HG02970 (cell line): Measurements from ENCODE around the gene OLFML1.

Experiments used
- ATAC-seq: cut with Tn5 transposase; IDR thresholded peaks from one replicate; pipeline ENCODE4 v1.9.1; 2021; ENCODE audit warnings: mild to moderate bottlenecking, moderate library complexity, moderate number of reproducible peaks; ENCODE audit not compliant: unreplicated experiment, low FRiP score

Gene OLFML1

DNA sequence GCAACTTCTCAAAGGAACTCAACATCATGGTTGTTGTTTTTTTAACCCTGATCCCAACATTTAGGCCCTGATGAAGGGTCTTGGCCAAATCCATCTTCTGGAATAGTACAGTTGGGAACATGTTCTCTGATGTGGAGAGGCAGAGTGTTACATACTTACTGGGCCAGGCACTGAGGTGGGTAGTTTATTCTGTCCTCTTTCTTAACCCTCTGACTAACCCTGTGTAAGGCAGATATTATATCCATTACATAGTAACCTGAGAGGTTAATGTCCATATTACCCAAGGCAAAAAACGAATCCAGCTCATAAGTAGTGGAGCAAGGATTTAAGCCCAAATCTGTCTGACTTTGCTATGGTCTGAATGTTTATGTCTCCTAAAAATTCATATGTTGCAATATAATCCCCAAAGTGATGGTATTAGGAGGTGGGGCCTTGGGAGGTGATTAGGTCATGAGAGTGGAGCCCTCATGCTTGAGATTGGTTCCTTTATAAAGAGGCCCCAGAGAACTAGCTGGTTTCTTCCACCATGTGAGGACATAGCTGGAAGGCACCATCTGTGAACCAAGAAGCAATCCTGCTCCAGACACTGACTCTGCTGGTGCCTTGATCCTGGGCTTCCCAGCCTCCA, 44.8 kb downstream of the OLFML1 start:
- ATAC-seq = no peak

DNA sequence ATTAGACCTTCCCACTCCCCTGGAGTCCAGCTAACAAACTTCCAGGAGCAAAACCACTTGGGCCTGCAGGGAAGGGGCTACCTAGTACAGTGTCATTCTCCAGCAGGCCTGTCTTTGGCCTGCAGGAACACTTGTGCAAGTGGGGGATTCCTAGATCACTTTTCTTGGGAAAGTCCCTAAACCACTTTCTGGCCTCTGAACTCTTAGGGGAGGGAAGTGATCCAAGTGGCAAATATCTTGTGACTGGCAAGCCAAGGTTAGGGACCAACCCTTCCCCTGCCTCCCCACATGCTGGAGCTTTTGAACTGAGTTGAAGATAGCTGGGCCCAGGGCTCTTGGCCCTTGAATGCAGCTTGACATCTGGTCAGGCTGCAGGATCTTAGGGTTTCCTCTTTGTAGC, 45.7 kb downstream of the OLFML1 start:
- no peak for ATAC-seq

DNA sequence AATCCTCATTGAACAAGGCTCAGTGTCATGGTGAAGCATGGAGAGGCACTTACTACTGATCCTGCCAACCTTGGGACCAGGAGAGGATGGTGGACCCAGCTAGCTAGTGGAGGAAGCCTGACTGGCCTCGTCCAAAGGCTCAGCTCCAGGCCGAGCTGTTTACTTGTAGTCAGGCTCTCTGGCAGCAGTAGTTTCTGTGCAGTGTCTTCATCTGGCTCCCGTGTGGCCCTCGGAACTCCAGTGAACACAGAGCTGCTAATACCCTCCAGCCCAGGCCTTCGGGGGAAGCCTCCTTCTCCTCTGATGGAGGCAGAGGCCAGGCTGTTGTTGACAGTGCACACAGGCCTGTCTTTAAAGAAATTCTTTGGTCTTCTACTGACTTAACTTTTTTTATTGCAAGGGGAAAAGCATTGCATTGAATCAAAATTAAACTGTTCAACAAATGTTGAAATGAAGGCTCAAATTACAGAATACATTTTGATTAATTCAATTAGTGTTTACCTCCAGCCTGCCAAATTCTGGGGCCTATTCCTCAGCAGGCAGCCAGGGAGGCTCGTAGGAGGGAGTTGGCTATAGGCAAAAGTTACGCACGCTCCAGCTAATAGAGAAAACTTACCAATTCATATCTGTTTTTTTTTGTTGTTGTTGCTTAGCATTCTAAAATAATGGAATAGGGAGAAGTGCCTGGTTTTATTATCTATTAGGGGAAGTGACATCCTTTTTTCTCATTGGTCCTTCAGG, 47.3 kb downstream of the OLFML1 start:
- no peak for ATAC-seq

DNA sequence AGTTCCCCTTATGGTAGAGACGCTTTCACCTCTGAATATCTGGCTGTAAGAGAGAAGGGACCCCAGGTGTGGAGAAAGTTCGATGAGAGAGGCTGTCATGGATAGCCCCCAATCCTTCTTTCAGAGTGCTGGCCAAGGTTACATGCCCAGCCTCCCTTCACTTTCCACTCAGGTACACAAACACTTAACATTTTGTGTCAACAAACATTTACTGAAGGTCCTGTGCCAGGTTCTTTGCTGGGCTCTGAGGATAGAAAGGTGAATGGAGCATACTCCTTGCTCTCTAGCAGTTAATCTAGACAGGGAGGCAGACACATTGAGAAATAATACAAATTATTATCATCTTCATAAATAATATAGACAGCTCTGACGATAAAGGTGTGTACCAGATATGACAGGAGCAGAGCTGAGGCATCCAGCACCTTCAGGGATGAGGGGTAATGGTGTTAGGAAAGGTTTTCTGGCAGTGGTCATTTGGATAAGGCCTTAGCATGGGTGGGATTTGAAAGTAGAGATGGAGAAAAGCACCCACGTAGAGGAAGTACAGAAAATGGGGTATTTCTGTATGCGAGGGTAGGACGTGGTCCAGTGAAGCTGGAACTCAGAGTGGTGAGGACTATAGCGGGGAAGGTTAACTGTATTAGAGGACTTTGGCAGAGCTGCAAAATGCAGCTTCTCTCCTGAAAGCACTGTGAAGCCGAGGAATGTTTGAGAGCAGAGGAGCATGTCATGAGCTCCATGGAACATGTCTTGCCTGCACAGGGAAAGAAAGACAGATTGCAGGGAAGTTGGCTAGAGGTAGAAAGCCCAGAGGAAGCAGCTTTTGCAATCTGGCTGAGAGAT, 48.1 kb downstream of the OLFML1 start:
- ATAC-seq = no peak

DNA sequence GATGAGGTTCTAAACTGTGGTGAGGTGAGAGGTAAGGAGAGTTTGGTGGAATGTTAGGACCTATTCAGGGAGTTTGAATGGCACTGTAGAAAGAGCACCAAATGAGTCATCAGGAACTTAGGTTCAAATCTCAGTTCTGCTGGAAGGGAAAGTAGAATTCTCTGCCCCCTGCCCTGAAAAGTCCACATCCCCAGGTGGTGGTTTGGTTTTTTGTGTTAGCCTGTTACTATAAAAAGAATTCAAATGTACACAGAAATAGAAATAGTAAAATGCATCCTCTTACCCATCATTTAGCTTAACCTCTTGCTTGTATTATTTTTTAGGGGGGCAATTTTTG, 48.7 kb downstream of the OLFML1 start:
- no peak for ATAC-seq

DNA sequence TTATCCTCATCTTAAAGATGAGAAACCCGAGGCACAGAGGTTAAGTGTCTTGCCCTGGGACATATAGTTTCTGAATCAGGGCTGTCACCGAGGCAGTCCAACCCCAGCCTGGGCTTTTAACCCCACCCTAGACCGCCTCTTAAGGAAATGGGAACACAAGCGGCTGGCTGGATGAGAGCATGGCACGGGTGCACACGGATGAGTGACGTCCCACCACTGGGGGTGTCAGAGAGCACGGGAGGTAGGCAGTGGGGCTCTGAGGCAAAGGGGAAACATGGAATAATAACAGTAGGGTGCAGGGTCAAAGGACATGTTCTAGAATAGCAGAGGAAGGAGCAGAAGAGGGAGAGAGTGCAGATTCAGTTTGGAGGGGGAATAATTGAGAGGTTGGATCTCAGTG, 50.8 kb downstream of the OLFML1 start:
- ATAC-seq = no peak

DNA sequence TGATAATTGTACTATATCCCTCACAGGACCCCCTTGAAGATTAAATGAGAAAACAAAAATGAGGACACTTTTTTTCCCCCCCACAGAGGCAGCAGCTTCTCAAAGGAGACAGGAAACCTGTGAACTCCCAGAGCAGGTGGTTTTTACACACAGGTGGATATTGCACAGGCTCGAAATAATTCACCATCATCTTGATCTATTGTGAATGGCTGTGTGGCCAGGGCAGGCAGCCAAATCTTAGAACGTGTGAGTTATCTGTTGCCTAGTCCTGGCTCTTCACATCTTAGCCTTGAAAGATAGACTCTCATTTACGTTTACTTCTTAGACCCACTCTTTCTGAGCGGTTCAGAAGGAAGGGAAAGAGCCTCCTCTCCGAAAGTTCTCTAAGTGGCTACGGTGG, 52.0 kb downstream of the OLFML1 start:
- ATAC-seq = no peak

DNA sequence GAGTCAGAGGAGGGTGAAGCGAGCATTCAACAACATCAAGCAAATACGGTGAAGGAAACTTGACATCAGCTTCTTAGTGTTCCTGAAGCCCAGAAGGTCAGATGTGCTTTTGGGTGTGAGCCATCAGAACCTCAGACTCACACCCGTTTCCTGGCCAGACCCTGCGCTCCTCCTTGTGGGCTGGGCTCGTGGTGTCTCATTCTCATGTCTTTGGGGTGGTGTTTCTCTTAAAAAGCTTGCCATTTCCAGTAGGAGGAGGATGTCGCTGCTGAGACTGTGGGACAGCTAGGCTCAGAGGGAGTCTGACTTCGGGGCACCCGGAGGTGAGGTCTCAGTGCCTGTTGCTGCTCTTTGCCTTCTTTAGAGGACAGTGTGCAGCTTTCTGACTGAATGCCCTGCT, 52.7 kb downstream of the OLFML1 start:
- ATAC-seq = no peak

DNA sequence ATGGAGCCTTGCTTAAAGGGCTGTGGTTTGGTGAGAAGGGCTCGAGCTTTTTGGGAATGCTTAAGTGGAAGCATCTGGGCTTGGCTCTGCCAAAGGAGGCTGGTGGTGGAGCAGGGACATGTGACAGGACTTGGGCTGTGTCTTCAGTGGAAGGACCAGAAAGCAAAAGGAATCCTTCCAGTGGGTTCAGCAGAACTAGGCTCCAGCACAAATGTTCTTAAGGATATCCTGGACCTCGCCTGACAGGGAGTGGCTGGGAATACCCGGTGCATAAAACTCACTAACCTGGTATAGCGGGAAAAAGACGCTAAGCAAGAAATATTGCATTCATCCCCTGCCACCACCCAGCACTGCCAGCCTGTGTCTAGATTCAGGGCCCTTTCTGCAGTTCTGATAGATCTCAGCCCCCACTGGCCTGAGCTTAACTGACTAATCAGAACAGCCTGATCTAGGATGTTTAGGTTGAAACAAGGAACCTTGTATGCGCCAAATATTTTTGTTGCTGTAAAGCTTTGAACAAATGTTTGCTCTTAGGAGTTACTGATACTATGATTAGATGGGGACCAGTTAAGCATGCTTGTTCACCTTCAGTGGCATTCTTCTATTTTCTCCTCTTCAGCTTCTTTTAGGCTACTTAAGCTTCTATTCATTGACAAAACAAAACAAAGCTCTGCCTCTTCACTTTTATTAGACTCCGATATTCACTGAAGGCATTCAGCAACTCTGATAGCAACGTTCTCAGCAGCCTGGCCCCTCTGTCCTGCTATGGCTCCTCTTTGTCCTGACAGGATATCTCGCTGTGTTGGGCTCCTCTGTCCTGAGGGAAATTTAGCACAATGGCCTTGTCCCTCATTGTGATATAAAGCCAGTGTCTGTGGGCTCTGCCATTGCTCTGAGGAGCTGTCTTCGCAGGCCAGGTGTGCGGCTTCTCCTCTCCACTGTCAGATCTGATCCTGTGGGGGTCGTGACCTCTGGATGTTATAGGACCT, 53.5 kb downstream of the OLFML1 start:
- ATAC-seq = no peak

DNA sequence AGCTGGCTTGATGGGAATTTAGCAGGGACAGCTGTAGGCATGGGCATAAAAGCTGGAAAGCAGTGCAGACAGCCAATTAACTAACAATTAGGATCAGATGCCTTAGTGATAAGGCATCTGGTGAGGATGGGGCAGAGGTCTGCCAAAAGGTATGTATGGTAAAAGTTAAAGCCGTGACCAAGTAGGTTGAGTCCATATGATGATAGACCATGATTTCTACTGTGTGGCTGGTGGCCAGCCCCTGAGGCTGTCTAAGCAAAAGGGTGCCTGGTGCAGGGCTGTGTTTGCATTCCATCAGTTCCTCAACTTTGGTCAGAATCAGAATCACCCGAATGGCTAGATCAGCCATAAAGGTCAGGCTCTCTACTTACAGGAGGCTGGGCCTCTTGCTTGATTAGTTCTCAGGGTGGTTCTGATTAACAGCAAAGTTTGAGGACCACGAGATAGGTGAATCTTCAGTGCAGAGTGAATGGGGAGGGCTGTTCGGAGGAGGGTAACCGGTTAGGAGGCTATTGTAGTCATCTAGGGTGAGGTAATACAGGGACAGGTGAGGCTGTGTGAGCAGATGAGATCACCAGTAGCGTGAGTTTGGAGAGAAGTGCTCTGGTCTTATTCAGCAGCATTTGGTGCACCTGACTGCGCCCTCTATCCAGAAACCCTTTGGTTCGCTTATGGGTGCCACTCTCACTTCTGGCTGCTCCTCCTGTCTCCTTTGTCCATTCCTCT, 55.7 kb downstream of the OLFML1 start:
- no peak for ATAC-seq

DNA sequence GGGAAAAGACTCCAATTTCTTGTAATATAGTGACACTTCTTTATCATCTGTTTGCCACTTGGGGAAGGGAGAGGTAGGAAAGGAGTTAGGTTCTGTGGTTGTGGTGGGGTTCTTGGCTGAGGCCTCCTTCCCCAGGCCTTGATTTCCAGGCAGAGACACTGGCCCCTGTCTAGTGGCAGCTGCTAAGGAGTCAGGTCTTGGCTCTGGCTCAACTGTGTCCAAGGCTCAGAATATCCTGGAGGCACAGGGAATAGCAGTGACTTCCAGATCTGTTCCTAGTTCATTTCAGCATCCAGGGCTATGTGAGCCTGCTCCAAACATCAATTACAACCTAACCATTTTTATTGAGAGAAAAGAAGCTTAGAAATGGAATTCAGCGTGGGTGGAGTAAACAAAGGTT, 58.0 kb downstream of the OLFML1 start:
- ATAC-seq = no peak

DNA sequence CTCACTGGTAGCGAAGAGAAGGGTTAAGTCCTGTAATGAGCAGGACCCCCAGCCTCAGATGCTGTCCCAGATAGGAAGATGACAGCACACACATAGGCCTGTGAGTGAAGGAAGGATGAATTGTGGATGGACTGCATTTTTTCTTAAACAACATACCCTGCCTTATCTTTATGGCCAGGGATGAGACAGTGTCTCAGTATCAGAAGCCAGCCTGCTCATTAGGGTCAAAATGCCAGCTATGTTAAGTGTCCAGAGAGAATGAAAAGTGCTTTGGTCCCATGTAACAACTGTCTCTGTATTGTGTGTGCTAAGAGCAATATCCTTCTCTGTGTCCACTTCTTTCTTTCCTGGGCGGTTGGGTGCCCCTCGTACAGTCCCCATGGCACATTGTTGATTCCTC, 58.7 kb downstream of the OLFML1 start:
- ATAC-seq = no peak

DNA sequence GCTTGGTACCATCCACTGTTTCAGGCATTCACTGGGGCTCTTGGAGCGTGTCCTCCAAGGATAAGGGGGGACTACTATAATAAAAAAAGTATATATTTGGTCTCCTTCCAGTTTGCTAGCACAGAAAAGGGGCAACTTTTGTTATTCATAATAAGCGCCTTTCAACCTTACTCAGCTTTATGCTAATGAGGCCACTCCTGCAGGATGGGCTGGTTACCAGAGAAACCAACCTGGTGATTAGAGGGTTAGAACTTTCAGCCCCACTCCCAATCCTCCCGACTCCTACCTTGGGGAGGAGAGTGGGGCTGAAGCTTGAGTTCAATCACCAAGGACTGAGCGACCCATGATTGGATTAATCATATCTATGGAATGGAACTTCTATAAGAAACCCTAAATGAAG, 60.3 kb downstream of the OLFML1 start:
- no peak for ATAC-seq

DNA sequence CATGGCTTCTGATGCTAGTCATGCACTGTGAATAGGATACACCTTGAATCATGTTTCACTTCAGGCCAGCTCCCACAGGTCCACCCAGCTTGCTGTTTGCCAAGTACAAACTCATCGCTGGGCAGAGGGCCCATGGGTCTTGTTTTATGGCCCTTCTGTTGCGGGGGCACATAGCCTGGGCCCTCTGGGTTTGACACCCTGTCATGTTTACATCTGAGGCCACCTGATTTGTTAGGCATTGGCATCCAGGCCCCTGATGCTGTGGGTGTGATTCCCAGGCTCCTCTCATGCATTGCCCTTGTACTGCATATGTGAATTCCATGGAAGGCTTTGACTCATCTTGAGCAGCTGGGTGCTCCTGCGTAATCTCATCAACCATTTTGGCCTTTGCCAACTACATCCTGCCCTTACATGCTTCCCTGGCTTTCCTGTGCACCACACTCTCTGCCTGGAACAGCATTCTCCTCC, 61.1 kb downstream of the OLFML1 start:
- ATAC-seq = no peak

DNA sequence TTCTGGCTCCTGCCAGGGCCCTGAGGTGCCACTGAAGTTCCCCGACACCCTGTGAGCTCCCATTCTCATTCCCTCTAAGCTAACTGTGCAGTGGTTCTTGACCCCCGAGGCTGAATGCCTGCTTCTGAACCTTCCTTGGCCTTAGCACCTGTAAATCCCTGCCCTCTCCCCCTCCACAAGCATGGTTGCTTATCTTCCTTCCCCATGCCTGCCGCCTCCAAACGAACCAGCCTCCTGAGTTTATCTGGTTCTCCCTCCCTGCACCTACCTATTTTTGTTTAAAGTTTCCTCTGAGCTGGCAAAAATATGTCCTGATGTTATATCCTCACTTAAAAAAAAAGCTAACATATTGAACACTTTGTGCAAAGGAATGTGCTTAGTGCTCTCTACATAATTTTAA, 62.4 kb downstream of the OLFML1 start:
- no peak for ATAC-seq

DNA sequence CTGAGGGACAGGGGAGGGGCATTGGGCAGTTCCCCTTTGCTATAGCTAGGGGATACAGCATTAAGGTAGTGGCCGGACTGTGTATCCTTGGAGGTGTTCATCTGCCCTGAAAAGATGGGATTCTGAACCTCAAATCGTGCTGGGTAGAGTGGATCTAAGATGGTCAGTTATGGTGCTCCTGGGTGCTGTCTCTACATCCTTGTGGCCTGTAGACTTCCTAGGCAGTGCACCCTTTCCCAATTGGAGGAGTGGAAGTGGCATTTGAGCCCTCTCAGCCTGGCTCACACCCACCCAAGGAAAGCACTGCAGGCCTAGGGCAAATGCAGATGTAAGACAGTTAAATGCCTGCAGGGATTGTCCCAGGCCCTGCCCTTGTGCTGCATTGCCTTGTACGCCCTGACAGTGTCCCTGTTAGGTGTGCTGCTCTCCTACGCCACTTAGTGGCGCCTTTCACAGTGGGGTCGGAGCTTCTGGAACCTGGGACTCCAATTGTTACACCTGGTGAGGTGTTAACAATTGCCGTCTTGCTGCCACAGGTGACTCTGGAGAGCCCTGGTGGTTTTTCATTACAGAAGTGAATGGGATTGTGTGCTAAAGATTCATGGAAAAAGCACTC, 63.5 kb downstream of the OLFML1 start:
- no peak for ATAC-seq

DNA sequence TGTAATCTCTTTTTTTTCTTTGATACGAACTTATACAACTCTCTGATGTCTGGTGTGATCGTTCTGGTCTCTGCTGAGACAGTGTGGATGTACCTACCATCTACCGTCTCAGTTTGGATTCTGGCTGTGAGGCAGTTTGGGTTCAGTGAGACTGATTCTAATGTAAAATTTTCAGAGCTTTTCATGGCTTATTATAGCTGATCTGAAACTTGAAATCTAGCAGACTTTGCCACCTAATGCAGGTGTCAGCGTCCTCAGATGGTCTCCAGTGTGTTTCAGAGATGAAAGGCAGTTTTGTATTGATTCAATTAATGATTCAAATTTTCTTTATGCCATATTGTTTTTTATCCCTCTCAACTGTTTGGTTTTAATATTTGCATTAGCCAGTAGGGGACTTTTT, 64.4 kb downstream of the OLFML1 start:
- no peak for ATAC-seq

DNA sequence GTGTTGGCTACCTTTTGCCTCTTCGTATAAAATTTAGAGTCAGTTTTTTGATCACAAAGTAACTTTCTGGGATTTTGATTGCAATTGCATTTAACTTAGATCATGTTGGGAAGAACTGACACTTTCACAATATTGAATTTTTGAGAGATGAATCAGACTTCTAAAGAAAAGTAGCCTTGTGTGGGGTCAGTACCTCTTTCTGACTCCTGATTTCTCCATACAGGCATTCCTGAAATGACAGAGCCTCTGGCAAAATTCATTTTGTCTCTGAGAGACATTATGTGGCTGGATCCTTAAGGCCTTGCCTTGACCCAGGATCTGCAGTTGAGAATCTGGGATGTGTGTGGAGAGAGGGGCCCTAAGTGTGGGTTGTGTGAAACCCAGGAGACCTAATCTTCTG, 66.3 kb downstream of the OLFML1 start:
- no peak for ATAC-seq

DNA sequence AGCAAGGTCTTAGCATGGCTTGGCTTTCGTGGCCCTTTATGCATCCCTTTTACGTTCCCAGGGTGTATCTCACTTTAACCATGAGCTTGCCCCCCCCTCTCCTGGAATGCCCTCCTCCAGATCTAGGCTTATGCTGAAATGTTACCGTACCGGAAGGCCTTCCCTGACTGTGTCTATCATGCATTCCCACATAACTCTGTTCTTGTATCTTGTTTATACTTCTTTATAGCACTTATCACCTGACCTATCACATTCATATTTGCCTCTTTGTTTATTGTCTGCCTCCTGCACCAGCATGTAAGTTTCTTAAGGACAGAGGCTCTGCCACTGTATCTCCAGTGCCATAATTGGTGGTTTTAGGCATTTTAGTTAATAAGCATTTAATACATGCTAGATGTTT, 67.4 kb downstream of the OLFML1 start:
- no peak for ATAC-seq
